HG02981 (cell line): ENCODE results near the gene MCCC2.
A peak's percentile ranks its signal among the peaks of the same experiment; 100 is the strongest.
"Not testable (repeated sequence)": the region's sequence is repeated elsewhere in the genome, so short reads cannot be mapped to it uniquely, and the experiment has no call there.

Experiments
- ATAC-seq: cut with Tn5 transposase; IDR thresholded peaks from one replicate; pipeline ENCODE4 v1.9.1; 2021; ENCODE audit warnings: mild to moderate bottlenecking, moderate library complexity; ENCODE audit not compliant: unreplicated experiment

The MCCC2 gene

DNA sequence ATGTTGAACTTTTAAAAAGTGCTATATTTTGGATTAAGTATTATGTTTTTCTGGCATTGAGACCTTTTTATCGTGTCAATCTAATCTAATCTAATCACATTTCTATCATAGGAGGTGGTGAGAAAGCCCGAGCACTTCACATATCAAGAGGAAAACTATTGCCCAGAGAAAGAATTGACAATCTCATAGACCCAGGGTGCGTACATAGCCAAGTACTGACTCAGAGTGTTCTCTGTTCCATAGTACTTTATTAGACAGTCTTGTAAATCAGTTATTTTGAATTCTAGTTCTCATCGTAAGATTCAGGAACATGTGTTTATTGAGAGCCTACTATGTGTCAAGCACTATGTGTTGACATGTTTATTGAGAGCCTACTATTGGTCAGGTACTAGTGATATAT lies 9.0 kb downstream of the MCCC2 start:
- ATAC-seq = no peak

DNA sequence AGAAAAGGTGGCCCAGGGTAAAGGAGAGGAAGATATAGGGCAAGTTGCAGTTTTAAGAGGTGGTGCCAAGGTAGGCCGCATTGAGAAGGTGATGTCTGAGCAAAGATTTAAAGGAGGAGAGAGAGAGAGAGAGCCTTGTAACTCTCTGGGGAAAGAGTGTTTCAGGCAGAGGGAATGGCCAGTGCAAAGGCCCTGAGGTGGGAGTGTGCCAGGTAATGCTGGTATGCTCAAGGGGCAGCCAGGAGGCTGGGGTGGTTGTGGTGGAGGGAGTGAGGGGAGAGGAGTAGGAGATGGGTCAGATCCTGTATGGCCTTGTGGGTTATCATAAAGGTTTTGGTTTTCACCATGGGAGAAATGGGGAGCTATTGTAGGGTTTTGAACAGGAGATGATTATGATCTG lies 9.9 kb downstream of the MCCC2 start:
- ATAC-seq = no peak

DNA sequence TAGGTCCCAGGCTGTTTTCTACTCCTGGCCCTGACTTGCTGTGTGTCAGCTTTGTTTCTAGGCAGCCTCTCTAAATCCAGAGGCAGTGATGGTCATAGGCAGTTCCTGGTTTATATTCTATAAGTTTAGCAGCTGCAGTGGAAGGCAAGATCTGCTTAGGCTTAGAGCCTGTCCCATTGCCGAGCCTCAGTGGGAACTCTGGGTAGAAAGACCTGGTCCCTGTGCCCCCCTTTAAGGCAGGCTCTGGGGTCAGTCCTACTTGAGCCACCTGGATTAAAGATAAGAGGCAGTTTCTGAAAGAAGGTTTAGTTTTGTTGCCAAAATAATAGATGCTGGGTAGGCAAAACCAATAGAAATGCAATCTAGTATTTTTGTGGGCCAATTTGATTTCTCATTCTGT lies 13.6 kb downstream of the MCCC2 start:
- no peak for ATAC-seq

DNA sequence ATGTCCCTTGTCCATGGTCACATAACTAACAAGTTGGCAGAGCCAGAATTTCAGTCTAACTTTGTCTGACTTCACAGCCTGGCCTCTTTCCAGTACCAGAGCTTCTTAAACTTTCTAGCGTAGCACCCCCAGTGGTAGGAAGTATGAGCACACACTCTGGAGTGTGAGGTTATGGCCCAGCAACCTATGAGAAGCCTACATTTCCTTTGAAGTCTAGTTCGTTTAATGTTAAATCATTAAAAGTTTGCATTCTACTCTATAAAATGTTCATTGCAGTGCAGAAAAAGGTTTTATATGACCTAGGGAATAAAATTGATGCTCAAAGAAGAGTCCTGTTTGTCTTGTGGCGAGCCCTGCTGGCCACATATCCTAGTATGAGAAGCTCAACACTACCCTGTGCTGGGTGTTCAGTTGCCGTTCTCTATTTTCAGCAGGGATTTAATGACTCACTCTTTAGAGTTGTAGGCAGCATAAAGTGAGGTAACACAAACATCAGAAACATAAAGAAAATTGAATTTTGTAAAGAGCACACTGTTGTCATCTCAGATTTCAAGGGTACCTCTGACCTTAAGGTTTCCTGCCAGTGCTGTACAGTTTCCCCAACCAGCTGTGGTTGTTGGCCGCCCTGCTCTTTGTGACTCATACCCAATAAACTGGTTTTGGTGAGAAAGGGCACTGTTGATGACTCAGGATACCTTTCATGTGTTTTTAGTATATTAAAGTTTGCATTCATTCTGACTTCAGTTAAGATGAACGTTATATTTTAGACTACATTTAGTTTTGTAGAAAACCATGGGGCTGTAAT lies 14.3 kb downstream of the MCCC2 start:
- ATAC-seq = peak; percentile 90

DNA sequence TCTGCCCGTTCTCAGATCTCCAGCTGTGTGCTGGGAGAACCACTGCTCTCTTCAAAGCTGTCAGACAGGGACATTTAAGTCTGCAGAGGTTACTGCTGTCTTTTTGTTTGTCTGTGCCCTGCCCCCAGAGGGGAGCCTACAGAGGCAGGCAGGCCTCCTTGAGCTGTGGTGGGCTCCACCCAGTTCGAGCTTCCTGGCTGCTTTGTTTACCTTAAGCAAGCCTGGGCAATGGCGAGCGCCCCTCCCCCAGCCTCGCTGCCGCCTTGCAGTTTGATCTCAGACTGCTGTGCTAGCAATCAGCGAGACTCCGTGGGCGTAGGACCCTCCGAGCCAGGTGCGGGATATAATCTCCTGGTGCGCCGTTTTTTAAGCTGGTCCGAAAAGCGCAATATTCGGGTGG lies 22.8 kb downstream of the MCCC2 start:
- not testable (repeated sequence) for ATAC-seq

DNA sequence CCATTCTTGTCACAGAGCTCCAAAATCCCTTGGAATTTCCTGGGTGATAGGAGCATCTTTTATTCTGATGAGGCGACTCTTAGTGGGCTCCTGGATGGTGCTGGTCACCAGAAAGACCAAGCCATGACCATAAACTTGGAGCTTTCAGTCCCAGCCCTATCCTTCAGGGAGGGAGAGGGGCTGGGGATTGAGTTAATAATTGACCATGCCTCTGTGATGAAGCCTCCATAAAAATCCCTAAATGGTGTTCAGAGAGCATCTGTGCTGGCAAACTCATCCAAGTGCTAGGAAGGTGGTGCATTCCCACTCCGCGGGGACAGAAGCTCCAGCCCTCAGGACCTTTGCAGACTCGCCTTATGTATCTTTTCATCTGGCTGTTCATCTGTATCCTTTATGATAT lies 28.7 kb downstream of the MCCC2 start:
- no peak for ATAC-seq

DNA sequence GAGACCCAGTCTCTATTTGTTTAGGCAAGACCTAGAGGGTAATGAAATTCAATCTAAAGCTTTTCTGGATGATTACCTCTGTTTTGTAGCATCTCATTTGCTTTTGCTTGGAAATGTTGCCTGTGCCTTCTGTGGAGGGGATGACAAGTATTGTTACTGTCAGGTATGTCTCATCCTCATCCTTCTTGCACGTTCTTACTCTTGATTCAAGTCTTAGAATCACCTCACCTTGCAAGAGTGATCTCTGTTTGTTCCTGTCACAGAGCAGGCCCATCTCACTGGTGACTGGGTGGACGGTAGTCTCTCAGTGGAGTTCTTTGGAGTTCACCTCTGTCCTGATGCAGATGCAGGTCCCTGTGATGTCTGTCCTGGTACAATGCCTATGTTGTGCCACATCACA lies 33.5 kb downstream of the MCCC2 start:
- no peak for ATAC-seq

DNA sequence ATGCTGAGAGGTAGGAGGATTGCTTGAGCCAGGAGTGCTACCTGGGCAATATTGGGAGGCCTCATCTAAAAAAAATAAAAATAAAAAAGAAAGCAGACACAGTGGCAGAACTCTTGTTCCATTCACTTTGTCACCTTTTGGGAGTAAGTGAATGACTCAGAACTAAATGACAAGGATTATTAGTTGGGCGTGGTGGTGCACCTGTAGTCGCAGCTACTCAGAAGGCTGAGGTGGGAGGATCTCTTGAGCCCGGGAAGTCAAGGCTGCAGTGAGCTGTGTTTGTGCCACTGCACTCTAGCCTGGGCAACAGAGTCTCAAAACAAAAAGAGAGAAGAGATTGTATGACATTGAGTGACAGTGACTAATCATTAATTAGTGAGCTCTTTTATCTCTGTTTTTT lies 34.1 kb downstream of the MCCC2 start:
- no peak for ATAC-seq

DNA sequence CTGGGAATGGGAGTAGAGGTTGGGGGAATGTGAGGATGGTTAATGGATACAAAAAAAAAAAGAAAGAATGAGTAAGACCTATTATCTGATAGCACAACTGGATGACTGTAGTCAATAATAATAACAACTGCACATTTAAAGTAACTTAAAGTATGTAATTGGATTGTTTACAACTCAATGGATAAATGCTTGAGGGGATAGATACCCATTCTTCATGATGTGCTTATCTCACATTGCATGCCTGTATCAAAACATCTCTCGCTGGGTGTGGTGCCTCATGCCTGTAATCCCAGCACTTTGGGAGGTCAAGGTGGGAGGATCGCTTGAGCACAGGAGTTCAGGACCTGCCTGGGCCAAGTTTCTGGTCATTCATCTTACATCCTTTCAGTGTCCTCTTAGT lies 34.6 kb downstream of the MCCC2 start:
- ATAC-seq = no peak

DNA sequence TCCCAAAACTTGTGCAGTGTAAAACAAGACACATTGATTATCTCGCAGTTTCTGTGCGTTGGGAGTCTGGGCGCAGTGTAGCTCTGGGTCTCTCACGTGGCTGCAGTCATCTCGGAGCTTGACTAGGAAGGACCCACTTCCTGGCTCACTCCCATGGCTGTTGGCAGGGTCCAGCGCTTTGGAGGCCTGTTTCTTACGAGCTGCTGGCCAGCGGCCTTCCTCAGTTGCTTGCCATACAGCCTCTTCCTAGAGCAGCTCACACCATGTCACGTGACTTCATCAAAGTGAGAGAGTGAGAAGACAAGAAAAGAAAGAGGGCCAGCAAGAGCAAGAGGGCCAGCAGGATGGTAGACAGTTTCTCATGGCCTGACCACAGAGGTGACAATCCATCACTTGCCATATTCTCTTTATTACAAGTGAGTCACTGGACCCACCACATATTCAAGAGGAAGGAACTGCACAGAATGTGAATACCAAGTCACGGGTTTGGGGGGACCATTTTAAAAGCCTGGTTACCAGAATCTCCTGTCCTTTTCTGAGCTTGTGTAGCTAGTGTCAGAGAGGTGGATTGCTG lies 36.2 kb downstream of the MCCC2 start:
- no peak for ATAC-seq

DNA sequence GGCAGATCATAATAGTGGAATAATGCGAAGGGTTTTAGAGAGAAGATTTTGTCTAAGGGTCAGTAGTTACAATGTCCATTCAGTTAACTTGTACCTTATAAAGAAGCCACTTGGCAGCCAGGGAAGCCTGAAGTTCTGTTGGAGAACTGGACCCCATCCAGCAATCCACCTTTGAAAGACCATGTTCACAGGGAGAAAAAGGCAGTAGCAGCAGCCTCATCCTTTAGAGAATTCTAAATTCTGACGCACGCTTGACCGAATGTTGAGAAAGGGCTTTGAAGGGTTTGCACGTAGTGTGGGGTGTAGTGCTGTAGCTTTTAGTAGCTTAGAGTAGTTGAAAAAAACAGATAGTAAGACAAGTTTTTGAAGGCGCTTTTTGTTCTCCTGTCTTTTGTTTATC lies 42.8 kb downstream of the MCCC2 start:
- no peak for ATAC-seq

DNA sequence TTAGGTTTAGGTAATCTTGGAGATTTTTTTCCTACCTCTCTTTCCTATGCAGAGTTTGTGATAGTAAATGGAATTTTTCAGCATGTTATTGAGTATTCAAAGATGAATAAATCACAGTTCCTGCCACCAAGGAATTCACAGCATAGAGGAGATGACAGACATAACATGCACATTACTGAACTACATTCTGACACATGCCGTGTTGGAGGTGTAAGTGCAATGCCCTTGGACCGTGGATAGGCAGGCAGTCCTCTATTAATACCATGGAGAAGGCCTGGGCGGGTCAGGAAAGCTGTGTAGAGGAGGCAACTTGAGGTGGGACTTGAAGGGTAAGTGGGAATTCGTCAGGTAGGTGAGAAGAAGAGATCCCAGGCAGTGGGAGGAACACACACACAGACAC lies 43.9 kb downstream of the MCCC2 start:
- ATAC-seq = no peak

DNA sequence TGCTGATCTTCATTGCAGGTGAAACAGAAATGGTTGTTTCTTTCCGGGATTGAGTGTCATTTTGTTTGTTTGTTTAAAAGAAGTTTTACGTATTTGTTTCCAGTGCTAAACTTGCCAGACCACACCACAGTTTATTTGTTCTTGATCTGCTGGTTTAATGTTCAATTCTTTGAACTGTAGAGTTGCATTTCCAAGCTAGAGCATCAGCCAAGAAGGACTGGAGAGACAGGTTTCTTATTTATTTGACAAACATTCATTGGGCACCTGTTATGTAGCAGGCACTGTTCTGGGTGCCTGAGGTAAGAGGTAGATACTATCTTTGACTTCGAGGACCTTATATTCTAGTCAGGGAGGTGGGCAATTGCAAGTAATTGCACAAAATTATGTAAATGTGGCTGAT lies 45.0 kb downstream of the MCCC2 start:
- ATAC-seq = no peak

DNA sequence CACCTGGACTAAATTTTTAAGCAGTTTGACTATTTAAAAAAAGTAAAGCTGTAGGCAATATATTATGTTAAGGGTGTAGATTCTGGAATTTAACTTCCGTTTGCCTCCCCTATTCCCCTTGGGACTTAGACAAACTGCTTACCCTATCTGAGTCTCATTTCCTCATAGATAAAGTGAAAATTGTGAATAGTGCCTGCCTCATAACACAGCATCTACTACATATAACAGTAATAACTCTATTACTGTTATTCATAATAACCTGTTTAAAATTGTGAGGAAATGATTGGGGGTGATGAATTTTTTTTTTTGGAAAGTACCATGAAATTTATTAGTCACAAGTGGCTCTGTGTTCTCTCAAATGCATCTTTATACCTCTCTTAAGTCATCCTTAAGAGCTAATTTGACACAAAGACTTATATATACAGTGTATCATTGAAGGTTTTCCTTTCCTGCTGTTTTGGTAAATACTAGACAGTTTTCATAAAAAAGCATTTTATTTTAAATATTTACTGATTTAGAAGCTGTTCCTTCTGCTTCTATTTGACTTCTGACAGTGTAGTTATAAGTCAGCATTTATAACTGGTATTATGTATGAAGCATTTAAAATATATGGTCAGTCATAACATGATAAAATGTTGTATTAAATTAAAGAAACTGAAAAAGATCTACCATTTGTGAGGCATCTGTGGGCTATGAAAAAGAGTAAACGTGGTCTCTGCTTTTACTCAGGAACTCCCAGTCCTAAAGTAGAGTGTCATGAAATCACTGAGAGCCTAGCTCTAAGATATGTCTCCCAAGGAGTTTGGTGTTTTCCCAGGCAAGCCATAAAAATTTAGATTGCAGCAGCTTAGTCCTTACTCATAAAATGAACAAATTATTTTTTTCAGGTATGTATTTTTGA lies 46.4 kb downstream of the MCCC2 start:
- peak; percentile 64 for ATAC-seq

DNA sequence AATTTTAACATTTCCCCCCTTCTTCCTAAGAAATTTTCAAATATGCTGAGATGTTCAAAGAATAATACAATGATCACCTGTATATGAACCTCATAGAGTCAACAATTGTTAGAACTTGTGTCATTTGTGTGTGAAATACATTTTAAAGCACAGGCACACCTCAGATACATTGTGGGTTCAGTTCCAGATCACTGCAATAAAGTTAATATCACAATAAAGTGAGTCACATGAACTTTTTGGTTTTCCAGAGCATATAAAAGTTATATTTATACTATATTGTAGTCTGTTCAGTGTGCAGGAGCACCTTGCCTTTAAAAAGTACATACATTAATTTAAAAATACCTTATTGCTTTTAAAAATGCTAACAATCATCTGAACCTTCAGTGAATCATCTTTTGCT lies 50.0 kb downstream of the MCCC2 start:
- no peak for ATAC-seq

DNA sequence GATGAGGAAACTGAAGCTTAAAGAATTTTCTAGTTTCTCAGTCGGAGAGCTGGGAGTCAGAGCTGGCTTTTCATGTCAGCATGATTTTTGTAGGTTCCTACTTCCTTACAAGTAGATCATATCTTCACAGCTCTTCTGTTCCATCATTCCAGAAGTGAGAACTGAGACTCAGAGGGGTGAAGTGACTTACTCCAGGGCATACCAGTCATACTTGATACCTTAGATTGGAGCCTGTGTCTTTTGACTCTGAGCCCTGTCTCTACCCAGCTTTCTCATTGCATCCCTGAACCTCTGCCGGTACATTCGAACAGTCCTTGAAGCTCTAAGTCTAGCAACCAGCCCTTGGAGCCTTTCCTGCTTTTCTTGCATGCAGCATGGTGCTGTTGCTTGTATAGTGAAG lies 53.3 kb downstream of the MCCC2 start:
- ATAC-seq = no peak

DNA sequence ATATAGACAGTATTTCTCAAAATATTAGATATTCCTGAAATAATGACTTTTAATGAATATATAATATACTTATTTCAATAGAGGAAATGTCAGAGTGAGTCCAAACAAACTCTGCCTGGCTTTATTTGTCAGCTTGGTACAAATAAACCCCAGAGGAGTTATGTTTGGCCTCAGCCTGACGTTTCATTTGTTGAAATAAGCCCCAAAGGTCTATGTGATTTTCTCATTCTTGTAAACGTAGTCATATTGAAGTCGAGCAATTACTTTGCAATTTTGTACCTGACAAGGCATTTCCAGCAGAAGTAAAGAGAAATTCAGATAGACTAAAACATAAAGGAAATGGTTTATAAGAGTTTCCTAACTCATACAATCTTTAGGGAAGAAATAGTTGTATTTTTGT lies 57.9 kb downstream of the MCCC2 start:
- ATAC-seq = no peak

DNA sequence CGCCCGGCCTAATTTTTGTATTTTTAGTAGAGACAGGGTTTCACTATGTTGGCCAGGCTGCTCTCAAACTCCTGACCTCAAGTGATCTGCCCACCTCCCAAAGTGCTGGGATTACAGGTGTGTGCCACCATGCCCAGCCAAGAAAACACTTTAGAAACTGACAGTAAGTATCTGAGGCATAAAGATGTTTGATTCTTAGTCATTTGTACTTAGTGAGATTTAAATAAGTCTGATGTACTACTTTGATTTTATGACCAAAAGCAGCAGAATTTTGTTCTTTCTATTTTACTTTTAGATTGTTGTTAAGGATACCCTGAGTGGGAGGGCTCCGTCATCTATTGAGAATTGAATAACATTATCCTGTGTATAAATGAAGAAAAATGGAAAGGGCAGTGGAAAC lies 63.8 kb downstream of the MCCC2 start:
- ATAC-seq = not testable (repeated sequence)

DNA sequence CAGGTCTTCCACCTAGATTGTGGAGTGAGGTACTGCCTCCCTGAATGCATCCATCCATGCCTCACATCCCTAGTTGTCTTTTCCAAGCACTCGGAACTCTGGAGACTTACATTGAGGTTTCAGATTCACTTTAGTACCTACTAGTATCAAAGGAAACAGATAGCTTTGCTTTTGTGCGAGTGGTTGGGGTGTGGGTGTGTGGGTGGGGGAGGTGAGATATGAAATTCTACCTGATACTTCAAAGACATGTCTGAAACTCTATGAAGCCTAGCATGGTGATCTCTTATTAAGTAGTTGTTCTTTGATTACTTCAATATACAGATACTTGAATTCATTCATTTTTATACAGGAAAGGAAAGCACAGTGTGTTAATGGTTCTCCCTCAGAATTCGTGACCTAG lies 64.4 kb downstream of the MCCC2 start:
- ATAC-seq = no peak

DNA sequence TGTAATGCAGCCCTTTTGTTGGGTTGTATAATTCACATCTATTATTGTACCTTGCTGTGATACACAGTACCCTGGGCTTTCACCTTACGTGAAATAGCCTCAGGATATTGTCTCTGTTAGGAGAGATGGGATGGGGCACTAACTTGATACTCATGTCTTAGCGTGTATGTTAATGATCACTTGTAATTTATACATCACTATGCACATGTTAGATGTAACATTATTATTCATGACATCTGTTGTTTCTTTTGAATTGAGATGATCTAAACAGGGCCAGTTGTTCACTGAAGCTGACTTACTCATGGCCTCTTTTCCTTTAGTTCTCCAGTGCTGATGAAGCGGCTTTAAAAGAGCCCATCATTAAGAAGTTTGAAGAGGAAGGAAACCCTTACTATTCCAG lies 65.2 kb downstream of the MCCC2 start:
- ATAC-seq = no peak

DNA sequence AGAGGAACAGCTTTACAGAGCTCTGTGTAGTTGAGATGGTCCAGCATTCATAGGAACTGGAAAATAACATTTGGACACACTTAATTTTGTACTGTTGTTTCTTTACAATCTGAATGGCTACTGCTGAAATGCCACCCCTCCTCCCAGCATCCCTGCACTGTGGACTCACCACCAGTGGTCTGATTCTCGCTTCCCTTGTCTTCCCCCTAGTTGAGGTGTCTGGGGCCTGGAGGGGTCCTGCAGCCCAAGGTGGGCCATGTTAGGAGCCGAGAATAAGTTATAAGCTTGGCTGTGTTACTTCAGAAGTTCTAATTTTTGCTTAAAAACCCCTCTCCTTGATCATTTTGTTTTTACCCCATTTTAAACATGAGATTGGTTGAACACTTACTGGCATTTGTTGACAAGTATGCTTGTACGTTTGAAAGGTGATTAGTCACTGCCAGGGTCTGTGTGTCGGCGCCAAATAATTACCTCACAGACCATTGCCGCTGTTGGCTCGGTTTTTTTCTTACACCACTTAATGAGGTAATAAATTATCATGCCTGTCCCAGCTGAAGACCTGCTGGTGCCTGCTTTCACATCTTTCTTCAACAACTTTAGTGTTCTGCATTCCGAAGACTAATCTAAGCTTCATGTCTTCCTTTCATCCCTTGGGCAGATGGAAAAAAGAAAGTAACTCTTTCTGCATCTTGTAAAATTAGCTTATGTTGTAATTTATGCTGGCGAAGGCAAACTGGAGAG lies 65.8 kb downstream of the MCCC2 start:
- ATAC-seq = no peak
